Tibial nerve (tissue), 4 donors: Measurements from ENCODE around the gene IQCM. TPM values are rescaled to one million over a fixed set of nuclear protein-coding genes. Genes with fewer than 3 reads are reported as not detected.

Source experiments
- DNase-seq, 2 donors: peaks; one replicate each; pipeline ENCODE4 v3.0.0-alpha.2; 2019; ENCODE audit warnings: low spot score in 2 of 2
- H3K27ac ChIP-seq, 4 donors: fragments of 200-600 bp; sonication (generic) in 3 of 4; one replicate each; pipeline ENCODE4 v1.5.1; 2017 to 2019; ENCODE audit warnings: mild to moderate bottlenecking in 1 of 4
- H3K27me3 ChIP-seq, 2 donors: fragments of 200-600 bp; sonication (generic) in 1 of 2; one replicate each; pipeline versions ENCODE4 v1.5.1 to v1.6.0; 2017 to 2019
- H3K36me3 ChIP-seq, 3 donors: fragments of 200-600 bp; sonication (generic); one replicate each; pipeline ENCODE4 v1.5.1; 2018 to 2019
- H3K4me1 ChIP-seq, 4 donors: fragments of 200-600 bp; sonication (generic) in 3 of 4; one replicate each; pipeline ENCODE4 v1.5.1; 2017 to 2019
- H3K4me3 ChIP-seq, 4 donors: fragments of 200-600 bp; sonication (generic) in 3 of 4; one replicate each; pipeline ENCODE4 v1.5.1; 2017 to 2019; ENCODE audit warnings: mild to moderate bottlenecking in 1 of 4, moderate library complexity in 1 of 4
- H3K9me3 ChIP-seq, 4 donors: fragments of 200-600 bp; sonication (generic) in 3 of 4; one replicate each; pipeline ENCODE4 v1.5.1; 2017 to 2019
- CTCF ChIP-seq, 5 experiments: fragments of 200-600 bp in 3 of 5; fragments of 450-650 bp in 2 of 5; sonication (generic) in 3 of 5; IDR thresholded peaks; one replicate each; pipeline ENCODE4 v1.5.1; 2016 to 2019; ENCODE audit warnings: antibody characterized with exemption in 5 of 5, mild to moderate bottlenecking in 3 of 5, moderate library complexity in 2 of 5
- EP300 ChIP-seq, 2 donors: sonication (generic); formaldehyde crosslinking; IDR thresholded peaks; one replicate each; pipeline ENCODE4 v1.6.1; 2017; ENCODE audit warnings: antibody characterized with exemption in 2 of 2, mild to moderate bottlenecking in 1 of 2
- POLR2A ChIP-seq, 2 donors: fragments of 450-650 bp; IDR thresholded peaks; one replicate each; pipeline ENCODE4 v1.6.1; 2017; ENCODE audit warnings: antibody characterized with exemption in 2 of 2, mild to moderate bottlenecking in 2 of 2, moderate library complexity in 2 of 2
- WGBS, 2 donors: methylation state at CpG; one replicate each; pipeline ENCODE4 v1.1.5; 2018; 5-methylcytosine and 5-hydroxymethylcytosine counted together
- total RNA-seq, 4 donors: library from RNA; depleted of rRNA; stranded (reverse); fragments of >200 nt; gene quantifications; one replicate each; pipeline ENCODE4 v1.1.0, GENCODE V29; 2016

IQCM gene
- total RNA-seq, 4 donors from 2014 or later = not detected

DNA sequence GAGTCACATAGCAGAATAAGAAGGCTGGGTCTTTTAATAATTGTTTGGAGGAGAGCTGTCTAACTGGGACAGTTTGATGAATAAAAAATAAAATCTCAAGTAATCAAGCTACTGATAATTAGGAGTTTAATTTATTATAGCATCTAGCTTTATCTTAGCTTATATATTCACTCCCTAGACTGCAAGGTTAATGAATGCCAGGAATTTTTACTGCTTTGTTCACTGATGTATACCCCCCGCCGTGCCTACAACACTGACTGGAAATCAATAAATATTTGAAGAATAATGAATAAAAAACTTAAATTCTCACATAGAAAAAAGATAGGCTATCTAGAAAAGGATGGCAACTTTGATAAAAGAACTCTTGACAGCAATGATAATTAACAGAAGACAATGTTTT lies 59.7 kb downstream of the IQCM start:
- Histone ChIP-seq H3K36me3 (no peaks in the 10 kb centered on the region), H3K4me3 (no peak overlapping the region), H3K9me3 (no peaks in the 10 kb centered on the region), H3K4me1 (no peaks in the 10 kb centered on the region), H3K27ac (no peak overlapping the region), H3K27me3 (no peaks in the 10 kb centered on the region)
- no peak for DNase-seq
- TF ChIP-seq POLR2A (IDR thresholded peaks at IDR 0.05) (no peak), CTCF (IDR thresholded peaks at IDR 0.05) (no peak), EP300 (IDR thresholded peaks at IDR 0.05) (no peak)
- WGBS, 2 donors = 89 to 94% methylated on average over 2 of the region's 2 CpGs

DNA sequence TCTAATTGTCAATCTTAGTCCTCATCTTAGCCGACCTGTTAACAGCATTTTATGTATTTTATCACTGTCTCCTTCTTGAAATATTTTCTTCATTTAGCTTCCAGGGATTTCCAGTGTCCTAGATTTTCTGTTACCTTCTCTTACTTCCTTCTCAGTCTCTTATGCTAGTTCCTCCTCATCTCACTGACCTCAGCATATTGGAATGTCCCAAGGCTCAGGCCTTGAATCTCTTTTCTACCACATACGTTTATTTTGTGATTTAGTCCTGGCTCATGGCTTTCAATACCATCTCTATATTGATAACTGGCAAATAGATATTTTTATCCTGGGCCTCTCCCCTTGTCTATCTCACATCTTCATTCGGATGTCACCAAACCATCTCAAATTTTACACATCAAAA lies 61.1 kb downstream of the IQCM start:
- H3K27me3 ChIP-seq = no peaks in the 10 kb centered on the region
- H3K36me3 ChIP-seq = no peaks in the 10 kb centered on the region
- no peak overlapping the region for H3K4me3 ChIP-seq
- H3K9me3 ChIP-seq = no peaks in the 10 kb centered on the region
- no peak for DNase-seq
- 66 to 69% methylated on average over 3 of the region's 3 CpGs for WGBS, 2 donors
- TF ChIP-seq CTCF (IDR thresholded peaks at IDR 0.05) (no peak), POLR2A (IDR thresholded peaks at IDR 0.05) (no peak)
- H3K27ac ChIP-seq = no peak overlapping the region
- no peaks in the 10 kb centered on the region for H3K4me1 ChIP-seq

- Histone ChIP-seq H3K4me1 (no peaks in the 10 kb centered on the region), H3K9me3 (no peaks in the 10 kb centered on the region), H3K27ac (no peak overlapping the region), H3K27me3 (no peaks in the 10 kb centered on the region), H3K36me3 (no peaks in the 10 kb centered on the region), H3K4me3 (no peak overlapping the region)
- WGBS, 2 donors = 75 to 83% methylated on average over 2 of the region's 2 CpGs
- TF ChIP-seq EP300 (IDR thresholded peaks at IDR 0.05) (no peak), POLR2A (IDR thresholded peaks at IDR 0.05) (no peak), CTCF (IDR thresholded peaks at IDR 0.05) (no peak)
- DNase-seq = no peak
Measured at GRCh38 chr4:149752729-149753128, 62.9 kb downstream of the IQCM start.

DNA sequence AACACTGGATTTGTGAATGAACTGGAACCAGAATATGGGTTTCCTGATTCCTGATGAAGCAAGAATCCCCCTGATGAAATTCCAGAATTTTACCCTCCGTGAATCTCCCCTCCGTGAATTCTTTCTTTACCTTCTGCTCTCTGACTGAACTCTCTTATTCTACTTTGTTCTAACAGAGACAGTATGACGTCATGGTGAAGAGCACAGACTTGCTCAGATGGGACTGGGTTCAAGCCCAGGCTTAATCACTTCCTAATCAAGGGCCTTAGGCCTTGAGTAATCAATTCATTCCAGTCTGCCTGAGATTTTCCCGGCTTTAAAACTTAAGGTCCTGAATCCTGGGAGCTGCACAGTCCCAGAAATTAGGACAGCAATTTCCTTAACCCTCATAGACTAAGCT lies 64.5 kb downstream of the IQCM start:
- no peak for DNase-seq
- no peaks in the 10 kb centered on the region for H3K4me1 ChIP-seq
- H3K27ac ChIP-seq = no peak overlapping the region
- 55 to 58% methylated on average over 4 of the region's 4 CpGs for WGBS, 2 donors
- H3K27me3 ChIP-seq = no peaks in the 10 kb centered on the region
- TF ChIP-seq POLR2A (IDR thresholded peaks at IDR 0.05) = no peak
- no peak for TF ChIP-seq EP300 (IDR thresholded peaks at IDR 0.05)
- TF ChIP-seq CTCF (IDR thresholded peaks at IDR 0.05) = no peak
- no peaks in the 10 kb centered on the region for H3K9me3 ChIP-seq
- H3K36me3 ChIP-seq = no peaks in the 10 kb centered on the region
- H3K4me3 ChIP-seq = no peak overlapping the region

GRCh38 chr4:149749784-149750183 lies 65.9 kb downstream of the IQCM start:
- no peaks in the 10 kb centered on the region for H3K27me3 ChIP-seq
- H3K4me3 ChIP-seq = no peak overlapping the region
- TF ChIP-seq POLR2A (IDR thresholded peaks at IDR 0.05) (no peak), CTCF (IDR thresholded peaks at IDR 0.05) (no peak), EP300 (IDR thresholded peaks at IDR 0.05) (no peak)
- no peaks in the 10 kb centered on the region for H3K4me1 ChIP-seq
- no peaks in the 10 kb centered on the region for H3K36me3 ChIP-seq
- DNase-seq = no peak
- H3K27ac ChIP-seq = no peak overlapping the region
- H3K9me3 ChIP-seq = no peaks in the 10 kb centered on the region
- WGBS, 2 donors = 72 to 79% methylated on average over 1 of the region's 1 CpG
